K562 (cell line): Measurements from ENCODE around the gene C12orf54. TPM values are rescaled to one million over a fixed set of nuclear protein-coding genes. Genes with fewer than 3 reads are reported as not detected.

ENCODE experiments used
- GTF3C2 ChIP-seq: IDR thresholded peaks from 3 replicates; pipeline ENCODE4 v1.6.1; 2011; ENCODE audit warnings: borderline replicate concordance, mild to moderate bottlenecking, moderate library complexity; ENCODE audit not compliant: insufficient read length; ENCODE audit errors: extremely low read depth
- HBP1 ChIP-seq: fragments of 450-650 bp; formaldehyde crosslinking; IDR thresholded peaks from 2 replicates; pipeline ENCODE4 v1.4.0; 2022; ENCODE audit warnings: missing genetic modification characterization
- ILK ChIP-seq: fragments of 450-650 bp; IDR thresholded peaks from 2 replicates; pipeline ENCODE4 v1.6.1; 2016; ENCODE audit warnings: missing genetic modification characterization, low read depth, mild to moderate bottlenecking, missing compliant biosample characterization, moderate library complexity, borderline replicate concordance
- JUNB ChIP-seq: fragments of 450-650 bp; formaldehyde crosslinking; conservative IDR thresholded peaks from 2 replicates; pipeline ENCODE4 v1.4.0; 2020; ENCODE audit warnings: mild to moderate bottlenecking
- KLF10 ChIP-seq: fragments of 250-450 bp; sonication (Bioruptor Pico); IDR thresholded peaks from 2 replicates; pipeline ENCODE4 v1.6.1; 2021; ENCODE audit warnings: matching md5 sums
- NR0B1 ChIP-seq: fragments of 450-650 bp; IDR thresholded peaks from one replicate; pipeline ENCODE4 v1.6.1; 2018; ENCODE audit warnings: mild to moderate bottlenecking, moderate library complexity; ENCODE audit not compliant: partially characterized antibody
- NRF1 ChIP-seq, 2 experiments: fragments of 450-650 bp; IDR thresholded peaks in 1 of 2; conservative IDR thresholded peaks in 1 of 2; 2 replicates each; pipeline ENCODE4 v1.6.1; 2014; ENCODE audit warnings: mild to moderate bottlenecking in 2 of 2
- SMARCA5 ChIP-seq: fragments of 450-650 bp; IDR thresholded peaks from 2 replicates; pipeline ENCODE4 v1.6.1; 2016
- ZNF511 ChIP-seq: sonication (generic); formaldehyde crosslinking; IDR thresholded peaks from 2 replicates; pipeline ENCODE4 v1.8.0; 2022; ENCODE audit warnings: mild to moderate bottlenecking, missing genetic modification reagents
- ZNF764 ChIP-seq: fragments of 250-450 bp; sonication (Bioruptor Pico); IDR thresholded peaks from 2 replicates; pipeline ENCODE4 v1.4.0; 2020; ENCODE audit warnings: low read depth, mild to moderate bottlenecking, moderate library complexity
- ZNF79 ChIP-seq: fragments of 250-450 bp; sonication (Bioruptor Pico); IDR thresholded peaks from 2 replicates; pipeline ENCODE4 v1.4.0; 2020; ENCODE audit warnings: low read depth, mild to moderate bottlenecking, moderate library complexity
- polyA plus RNA-seq, 8 experiments: library from polyadenylated mRNA; depleted of rRNA in 4 of 8; stranded (reverse) in 5 of 8; unstranded in 3 of 8; fragments of >200 nt; fragmentation: Nextera tagmentation in 2 of 8; fragmentation: Illumina TruSeq in 1 of 8; extraction: Ambion mirVana in 2 of 8; extraction: Trizol in 1 of 8; gene quantifications; 2 replicates each; pipeline versions ENCODE4 v1.2.1 to v1.2.3, GENCODE V29; 2011 to 2014; ENCODE audit warnings: inconsistent platforms in 1 of 8, missing spikeins in 1 of 8
- total RNA-seq, 7 experiments: library from RNA; depleted of rRNA in 6 of 7; stranded (reverse); fragments of >200 nt in 6 of 7; fragmentation: Illumina TruSeq in 2 of 7; extraction: Trizol in 2 of 7; gene quantifications; 2 replicates each; pipeline versions ENCODE4 v1.2.1 to v1.2.3, GENCODE V29; 2011 to 2021; ENCODE audit warnings: low replicate concordance in 1 of 7

C12orf54 gene
- total and polyA plus RNA-seq, 9 of the 15 experiments (the other 6 are each of a cell fraction or from before 2014, with no cell fraction given): not detected

- TF ChIP-seq GTF3C2: no peak
- no peak for TF ChIP-seq KLF10 (CRISPR knock-in tag)
- TF ChIP-seq ILK: no peak
- TF ChIP-seq ZNF511 (CRISPR knock-in tag): no peak
- no peak for TF ChIP-seq ZNF764 (CRISPR knock-in tag)
- TF ChIP-seq JUNB (CRISPR knock-in tag): no peak
- no peak for TF ChIP-seq NR0B1
- TF ChIP-seq SMARCA5: no peak
- no peak for TF ChIP-seq ZNF79 (CRISPR knock-in tag)
- no peak for TF ChIP-seq HBP1 (CRISPR knock-in tag)
- TF ChIP-seq NRF1 (conservative IDR thresholded peaks at IDR 0.05 in 1 of 2, IDR thresholded peaks at IDR 0.05 in 1 of 2): no peak
- TF ChIP-seq, all 486 proteins: peak for 0
These were observed 10.0 kb upstream of the C12orf54 start, which contains the start of gene ANP32D (continued) for GRCh38 chr12:48472259-48472658.
